HG03196 (cell line): ENCODE measurements around the gene SPOCK1.
"Not testable (repeated sequence)": the region's sequence is repeated elsewhere in the genome, so short reads cannot be mapped to it uniquely, and the experiment has no call there.

Experiments used
- ATAC-seq: cut with Tn5 transposase; IDR thresholded peaks from one replicate; pipeline ENCODE4 v1.9.1; 2021; ENCODE audit not compliant: unreplicated experiment

Gene SPOCK1

DNA sequence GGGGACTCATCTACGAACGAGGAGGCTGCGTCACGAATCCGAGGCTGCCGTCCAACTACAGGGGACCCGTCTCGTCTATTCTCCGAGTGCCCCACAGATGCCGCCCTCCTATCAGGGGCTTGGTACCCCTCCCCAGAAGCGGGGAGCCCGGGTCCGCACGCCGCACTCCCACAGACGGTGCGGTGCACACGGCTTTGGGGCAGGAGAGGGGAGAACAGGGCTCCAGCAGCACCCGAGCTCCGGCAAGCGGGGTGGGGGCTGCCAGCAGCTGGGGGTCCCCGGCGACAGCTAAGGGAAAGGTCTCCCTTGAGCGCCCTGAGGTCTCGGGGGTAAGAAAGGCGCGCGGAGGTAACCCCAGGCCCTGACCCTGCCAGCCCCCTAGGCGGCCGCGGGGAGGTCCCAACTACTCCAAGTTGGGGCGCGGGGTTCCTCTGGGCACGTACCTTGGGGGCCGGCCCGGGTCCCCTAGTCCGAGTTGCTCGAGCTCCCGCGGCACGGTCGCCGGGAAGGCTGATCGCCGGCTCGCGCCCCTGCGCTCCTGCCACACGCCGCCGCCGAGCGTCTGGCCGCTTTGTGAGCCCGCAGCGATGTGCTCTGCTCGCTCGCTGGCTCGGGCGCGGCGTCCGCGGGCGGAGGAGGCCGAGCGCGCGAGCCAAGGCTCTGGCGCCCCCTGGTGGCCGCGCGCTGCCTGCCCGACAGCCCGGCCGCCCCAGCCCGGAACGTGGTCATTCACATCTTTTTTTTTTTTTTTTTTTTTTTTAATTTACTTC, at the start of gene SPOCK1:
SPOCK1 (minus strand) TSS at position 591 of the 770 bp plus-strand sequence.
- peak; percentile 83 for ATAC-seq

GRCh38 chr5:137545956-137546355, 46.8 kb upstream of the SPOCK1 start:
- ATAC-seq, result no peak

GRCh38 chr5:137535449-137535848, 36.3 kb upstream of the SPOCK1 start:
- not testable (repeated sequence) for ATAC-seq

DNA sequence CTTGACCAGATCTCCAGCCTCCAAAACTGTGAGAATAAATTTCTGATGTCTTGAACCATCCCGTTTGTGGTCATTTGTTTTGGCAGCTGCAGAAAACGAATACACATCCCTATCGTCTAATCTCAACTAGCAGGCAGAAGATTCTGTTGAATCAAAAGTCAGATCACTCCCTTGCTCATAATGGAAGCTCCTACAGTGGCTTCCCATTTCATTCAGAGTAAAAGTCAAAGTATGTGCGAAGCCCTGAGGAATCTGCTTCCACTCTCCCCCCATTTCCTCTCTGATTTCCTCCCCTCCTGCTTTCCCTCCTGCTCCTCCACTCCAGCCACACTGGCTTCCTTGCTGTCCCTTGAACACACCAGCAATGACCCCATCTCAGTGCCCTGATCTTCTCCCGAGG, 34.8 kb upstream of the SPOCK1 start:
- no peak for ATAC-seq

DNA sequence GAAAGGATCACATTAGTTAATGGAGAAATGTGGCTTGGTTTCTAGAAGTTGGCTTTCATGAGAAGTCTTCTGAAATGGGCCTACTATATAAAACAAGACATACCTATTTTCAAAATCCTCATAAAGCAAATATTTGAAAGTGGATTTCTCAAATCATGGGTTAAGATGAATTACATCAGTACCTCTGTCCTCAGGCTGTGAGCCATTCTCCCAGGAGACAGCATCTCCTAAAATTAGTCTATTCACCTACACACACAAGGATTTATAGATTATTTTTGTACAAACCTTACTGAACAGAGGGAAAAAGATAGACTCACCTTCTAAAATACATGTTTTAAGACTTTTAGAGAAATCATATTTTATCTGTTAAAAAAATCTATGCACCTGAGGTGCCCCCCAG, 32.1 kb upstream of the SPOCK1 start:
- no peak for ATAC-seq

- no peak for ATAC-seq
These were observed 22.1 kb upstream of the SPOCK1 start for GRCh38 chr5:137521246-137521645.

DNA sequence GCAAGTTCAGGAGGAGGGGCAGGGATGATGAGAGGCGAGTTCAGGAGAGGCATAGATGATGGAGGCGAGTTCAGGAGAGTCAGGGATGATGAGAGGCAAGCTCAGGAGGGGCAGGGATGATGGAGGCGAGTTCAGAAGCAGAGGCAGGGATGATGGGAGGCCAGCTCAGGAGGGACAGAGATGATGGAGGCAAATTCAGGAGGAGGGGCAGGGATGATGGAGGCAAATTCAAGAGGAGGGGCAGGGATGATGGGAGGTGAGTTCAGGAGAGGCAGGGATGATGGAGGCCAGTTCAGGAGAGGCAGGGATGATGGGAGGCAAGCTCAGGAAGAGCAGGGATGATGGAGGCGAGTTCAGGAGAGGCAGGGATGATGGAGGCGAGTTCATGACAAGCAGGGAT, 17.8 kb upstream of the SPOCK1 start:
- ATAC-seq, result no peak

DNA sequence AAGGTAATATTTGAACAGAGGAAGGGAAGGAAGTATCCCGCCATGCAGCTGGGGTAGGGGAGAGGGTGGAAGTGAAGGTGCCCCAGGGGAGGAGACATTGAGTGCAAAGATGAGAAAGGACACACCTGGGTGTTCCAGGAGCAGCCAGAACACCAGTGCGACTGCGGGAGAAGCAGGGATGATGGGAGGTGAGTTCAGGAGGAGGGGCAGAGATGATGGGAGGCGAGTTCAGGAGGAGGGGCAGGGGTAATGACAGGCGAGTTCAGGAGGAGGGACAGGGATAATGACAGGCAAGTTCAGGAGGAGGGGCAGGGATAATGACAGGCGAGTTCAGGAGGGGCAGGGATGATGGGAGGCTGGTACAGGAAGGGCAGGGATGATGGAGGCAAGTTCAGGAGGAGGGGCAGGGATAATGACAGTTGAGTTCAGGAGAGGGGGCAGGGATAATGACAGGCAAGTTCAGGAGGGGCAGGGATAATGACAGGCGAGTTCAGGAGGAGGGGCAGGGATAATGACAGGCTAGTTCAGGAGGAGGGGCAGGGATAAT, 17.2 kb upstream of the SPOCK1 start:
- no peak for ATAC-seq

DNA sequence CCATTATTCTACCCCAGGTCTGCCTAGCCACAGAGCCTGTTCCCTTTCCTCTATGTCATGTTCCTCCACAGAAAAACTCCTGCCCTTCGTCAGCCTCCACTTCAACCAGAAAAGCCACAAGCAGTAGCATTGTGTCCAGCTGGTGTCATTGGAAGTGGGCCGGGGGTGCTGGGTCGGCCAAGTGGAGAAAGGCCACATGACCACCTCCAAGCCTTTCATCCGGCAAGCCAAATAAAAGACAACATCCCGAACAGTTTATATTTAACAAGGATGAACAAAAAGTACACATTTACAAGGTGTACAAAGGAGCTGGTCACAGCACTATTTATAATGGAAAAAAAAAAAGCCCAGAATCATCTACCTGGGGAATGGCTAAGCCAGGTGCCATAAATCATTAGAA, 16.1 kb upstream of the SPOCK1 start:
- ATAC-seq, result no peak

GRCh38 chr5:137510671-137511070, 11.5 kb upstream of the SPOCK1 start:
- no peak for ATAC-seq

- no peak for ATAC-seq
These were observed 8.0 kb upstream of the SPOCK1 start for GRCh38 chr5:137507150-137507549.

GRCh38 chr5:137506296-137506695, 7.2 kb upstream of the SPOCK1 start:
- no peak for ATAC-seq

GRCh38 chr5:137504916-137505315, 5.8 kb upstream of the SPOCK1 start:
- no peak for ATAC-seq

GRCh38 chr5:137503456-137503855, 4.3 kb upstream of the SPOCK1 start:
- no peak for ATAC-seq

DNA sequence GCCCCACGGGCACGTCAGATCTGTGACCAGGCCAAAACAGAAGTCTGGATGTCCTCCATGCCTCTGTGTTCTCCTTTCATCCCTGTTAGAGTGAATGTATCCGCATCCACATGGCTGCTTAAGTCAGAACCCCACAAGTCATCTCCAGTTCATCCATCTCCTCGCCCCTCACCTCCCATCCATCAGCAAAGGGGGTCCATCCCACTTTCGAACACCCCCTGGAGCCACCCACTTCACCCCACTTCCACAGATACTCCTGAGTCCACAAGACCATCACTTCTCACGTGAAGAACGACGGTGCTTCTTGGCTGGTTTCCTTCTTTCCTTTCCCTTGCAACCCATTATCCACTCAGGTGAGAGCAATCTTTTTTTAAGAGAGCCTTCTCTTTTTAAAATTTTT, 3.5 kb upstream of the SPOCK1 start:
- ATAC-seq, result no peak

DNA sequence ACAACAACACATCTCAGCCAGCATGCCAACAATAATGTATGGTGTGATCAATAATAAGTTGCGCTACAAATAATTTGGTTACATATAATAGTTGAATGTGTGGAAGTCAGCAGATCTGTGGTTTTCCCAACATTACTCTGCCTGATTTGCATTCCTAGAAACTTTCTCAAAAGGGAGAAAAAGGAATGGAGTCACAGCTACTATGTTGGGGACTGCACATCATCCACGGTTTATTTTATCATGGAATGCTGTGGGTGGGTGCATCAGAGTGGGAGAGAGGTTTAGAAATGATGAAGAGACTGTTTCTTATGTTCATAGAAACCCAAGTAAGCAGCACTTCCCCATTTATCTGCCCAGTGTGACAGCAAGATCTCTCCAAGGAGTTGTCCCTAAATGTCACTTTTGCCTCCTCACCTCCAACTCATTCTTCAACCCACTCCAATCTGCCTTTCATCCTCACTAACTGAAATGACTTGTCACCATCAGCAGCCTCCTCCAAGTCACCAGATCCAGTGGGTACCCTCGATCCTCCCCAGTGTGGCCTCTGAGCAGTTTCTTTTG, 2.8 kb upstream of the SPOCK1 start:
- ATAC-seq, result no peak

DNA sequence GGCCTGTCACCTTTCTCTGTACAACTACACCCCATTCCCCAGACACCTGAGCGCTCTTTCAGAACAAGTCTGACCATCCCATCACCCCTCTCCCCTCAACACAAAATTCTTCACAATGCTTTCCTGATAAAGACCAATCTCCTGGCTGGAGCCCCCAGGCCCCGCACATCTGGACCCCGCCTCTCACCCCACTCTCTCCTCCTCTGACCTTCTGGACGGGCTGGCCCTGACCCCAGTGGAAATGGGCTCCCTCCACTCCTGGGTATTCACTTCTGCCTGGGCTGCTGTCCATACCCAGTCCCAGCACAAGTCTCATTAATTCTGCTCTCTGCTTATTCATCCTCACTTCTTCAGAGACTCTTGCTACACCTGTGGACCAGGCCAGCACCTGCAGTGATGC, 2.1 kb upstream of the SPOCK1 start:
- ATAC-seq, result no peak

DNA sequence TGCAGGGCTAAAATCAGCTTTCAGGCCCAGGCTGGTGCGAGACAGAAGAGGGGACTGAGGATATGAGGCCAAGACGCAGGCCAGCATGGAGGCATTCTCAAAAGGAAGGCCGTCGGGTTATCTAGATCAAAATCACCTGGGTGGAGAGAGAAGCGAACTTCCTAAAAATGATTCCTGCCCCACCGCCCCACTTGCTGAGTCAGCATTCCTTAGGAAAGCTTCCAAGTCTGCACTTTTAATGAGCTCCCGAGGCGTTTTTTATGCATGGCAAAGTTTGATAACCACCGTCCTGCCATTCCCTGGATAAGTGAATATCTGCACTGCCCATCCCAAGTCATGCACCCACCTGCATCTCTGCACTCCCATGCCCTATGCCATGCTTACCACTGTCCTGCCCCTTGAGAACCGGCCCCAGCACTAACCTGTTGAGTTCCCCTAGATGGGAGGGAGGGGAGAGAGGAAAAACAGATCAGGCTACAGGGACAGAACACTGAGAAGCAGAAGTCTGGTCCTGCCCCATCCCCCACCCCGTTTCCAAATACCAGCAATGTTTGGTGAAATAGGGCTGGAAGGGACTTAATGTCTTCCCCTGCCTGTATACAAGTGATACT, 1.6 kb upstream of the SPOCK1 start:
- no peak for ATAC-seq

GRCh38 chr5:137499506-137499847, 351 bp upstream of the SPOCK1 start:
- not testable (repeated sequence) for ATAC-seq

- ATAC-seq, result no peak
These were observed 808 bp downstream of the SPOCK1 start for GRCh38 chr5:137498301-137498735.

DNA sequence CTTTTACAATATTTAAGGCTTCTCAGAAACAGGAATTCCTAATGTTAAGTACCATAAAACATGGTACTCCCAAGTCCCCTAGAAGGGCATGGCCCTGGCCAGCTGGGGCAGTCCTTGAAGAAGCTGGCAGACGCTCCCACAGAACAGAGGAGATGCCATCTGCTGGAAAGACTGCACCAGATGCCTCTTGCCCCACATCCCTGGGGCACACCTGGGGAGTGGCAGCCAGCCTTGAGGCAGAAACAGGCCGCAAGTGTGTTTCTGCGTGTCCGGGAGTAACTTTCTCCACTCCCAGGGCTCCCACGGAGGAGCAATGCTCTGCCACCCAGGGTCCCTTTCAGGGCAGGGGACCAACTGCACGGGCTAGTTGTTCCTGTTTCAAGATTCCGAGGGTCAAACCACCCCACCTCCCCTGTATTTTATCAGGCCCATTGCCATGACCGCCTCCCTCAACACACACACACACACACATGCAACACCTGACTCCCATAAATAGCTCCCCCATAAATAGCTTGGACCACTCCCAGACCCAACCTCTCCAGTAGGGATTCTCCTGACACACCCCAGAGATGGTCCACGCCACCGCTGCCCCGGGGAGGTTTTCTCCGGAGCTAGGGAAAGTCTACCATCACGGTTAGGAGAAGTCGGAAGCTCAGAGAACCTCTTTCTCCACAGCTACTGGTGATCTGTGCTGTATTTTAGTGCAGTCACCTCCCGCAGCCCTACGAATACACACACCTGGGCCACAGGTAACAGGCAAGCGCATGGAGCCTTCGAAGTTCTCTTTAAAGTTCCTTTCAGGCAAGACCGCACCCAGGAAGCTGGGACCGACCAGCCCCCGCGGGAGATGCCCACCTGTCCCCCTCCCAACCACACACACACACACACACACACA, 1.5 kb downstream of the SPOCK1 start:
- ATAC-seq, result no peak
